Mesendoderm (in vitro differentiated cells): ENCODE data around the gene DZIP1L.
"Not testable (repeated sequence)": the region's sequence is repeated elsewhere in the genome, so short reads cannot be mapped to it uniquely, and the experiment has no call there.

Experiments
- DNase-seq: peaks from one replicate; pipeline ENCODE4 v3.0.0; 2013
- H2AK5ac ChIP-seq: 2 replicates; pipeline ENCODE4 v1.6.1; 2013; ENCODE audit warnings: low read length, inconsistent platforms
- H2BK120ac ChIP-seq: 2 replicates; pipeline ENCODE4 v1.6.1; 2013; ENCODE audit warnings: low read depth, mild to moderate bottlenecking, low read length, moderate library complexity, mixed read lengths
- H2BK15ac ChIP-seq: replicated peaks from 2 replicates; pipeline ENCODE4 v1.6.1; 2013; ENCODE audit warnings: low read depth, mild to moderate bottlenecking, moderate library complexity
- H2BK5ac ChIP-seq: 2 replicates; pipeline ENCODE4 v1.6.1; 2013; ENCODE audit warnings: low read length, inconsistent platforms
- H3K18ac ChIP-seq: 2 replicates; pipeline ENCODE4 v1.6.1; 2013; ENCODE audit warnings: mild to moderate bottlenecking, low read length, mixed read lengths
- H3K23ac ChIP-seq: one replicate; pipeline ENCODE4 v1.6.1; 2013; ENCODE audit warnings: low read length
- H3K27ac ChIP-seq: 2 replicates; pipeline ENCODE4 v1.5.1; 2013; ENCODE audit warnings: low read depth, mild to moderate bottlenecking, inconsistent platforms, low read length, moderate library complexity
- H3K27me3 ChIP-seq: 2 replicates; pipeline ENCODE4 v1.6.1; 2013; ENCODE audit warnings: low read length, control low read depth, mild to moderate bottlenecking, inconsistent platforms; ENCODE audit not compliant: insufficient read depth, poor library complexity
- H3K36me3 ChIP-seq: 2 replicates; pipeline ENCODE4 v1.6.1; 2013; ENCODE audit warnings: low read length, inconsistent platforms; ENCODE audit not compliant: control insufficient read depth, insufficient read depth
- H3K4ac ChIP-seq: one replicate; pipeline ENCODE4 v1.6.1; 2013; ENCODE audit warnings: low read depth, mild to moderate bottlenecking, low read length, moderate library complexity
- H3K4me1 ChIP-seq: 2 replicates; pipeline ENCODE4 v1.6.1; 2013; ENCODE audit warnings: low read depth, low read length, inconsistent platforms; ENCODE audit not compliant: control insufficient read depth
- H3K4me2 ChIP-seq: 2 replicates; pipeline ENCODE4 v1.6.1; 2013; ENCODE audit warnings: low read length
- H3K4me3 ChIP-seq: 2 replicates; pipeline ENCODE4 v1.5.1; 2013; ENCODE audit warnings: mild to moderate bottlenecking, low read length
- H3K56ac ChIP-seq: one replicate; pipeline ENCODE4 v1.6.1; 2013; ENCODE audit warnings: low read length
- H3K79me1 ChIP-seq: 2 replicates; pipeline ENCODE4 v1.6.1; 2013; ENCODE audit warnings: low read length, inconsistent platforms
- H3K79me2 ChIP-seq: 2 replicates; pipeline ENCODE4 v1.6.1; 2013; ENCODE audit warnings: mild to moderate bottlenecking, low read length; ENCODE audit not compliant: control insufficient read depth, insufficient read depth
- H3K9ac ChIP-seq: 2 replicates; pipeline ENCODE4 v1.6.1; 2013; ENCODE audit warnings: low read length, inconsistent platforms
- H4K5ac ChIP-seq: one replicate; pipeline ENCODE4 v1.6.1; 2013; ENCODE audit warnings: low read length
- H4K8ac ChIP-seq: one replicate; pipeline ENCODE4 v1.6.1; 2013; ENCODE audit warnings: low read depth, mild to moderate bottlenecking, control low read depth, low read length, moderate library complexity
- WGBS: extraction: QIAGEN DNeasy Blood & Tissue Kit; methylation state at CpG from one replicate; pipeline ENCODE4 v1.1.7; 2013; ENCODE audit warnings: low lambda C conversion rate, missing lambda C conversion rate; ENCODE audit not compliant: insufficient coverage; ENCODE audit errors: extremely low coverage; 5-methylcytosine and 5-hydroxymethylcytosine counted together

Gene DZIP1L

DNA sequence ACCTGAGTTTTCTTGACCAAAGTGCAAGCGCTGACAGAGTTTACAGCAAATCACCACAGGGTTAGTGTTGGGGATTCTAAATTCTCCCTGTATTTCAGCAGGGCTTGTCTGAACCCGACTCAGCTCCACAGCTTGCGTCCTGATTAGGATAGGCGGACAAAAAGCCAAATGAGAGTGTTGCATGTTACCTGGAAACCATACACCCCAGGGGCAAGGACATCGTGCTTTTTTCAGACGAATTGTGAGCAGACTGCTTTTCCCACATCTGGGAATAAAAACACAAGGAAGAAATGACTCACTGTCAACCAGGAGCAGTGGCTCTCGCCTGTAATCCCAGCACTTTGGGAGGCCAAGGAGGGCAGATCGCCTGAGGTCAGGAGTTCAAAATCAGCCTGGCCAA, 3.0 kb downstream of the DZIP1L start:
- no CpG with 5 or more reads among the region's 8 CpGs for WGBS
- H3K4me3 ChIP-seq = no peak overlapping the region

DNA sequence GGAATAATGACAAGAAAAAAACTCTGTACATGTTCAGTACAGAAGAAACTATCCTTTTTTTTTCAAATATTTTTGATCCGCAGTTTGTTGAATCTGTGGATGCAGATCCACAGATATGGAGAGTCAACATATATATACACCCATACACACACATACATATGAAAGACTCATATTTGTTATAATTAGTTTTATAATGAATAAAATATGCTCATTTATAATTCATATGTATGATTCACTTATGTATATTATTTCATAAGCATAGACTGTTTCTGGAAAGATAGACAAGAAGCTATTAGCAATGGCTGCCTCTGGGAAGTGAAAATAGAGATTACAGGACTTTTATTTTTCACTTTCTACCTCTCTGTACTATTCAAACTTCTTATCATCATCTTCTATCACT, 9.8 kb downstream of the DZIP1L start:
- no peaks in the 10 kb centered on the region for H3K27me3 ChIP-seq

More for the DNA sequence above, 3.0 kb downstream of the DZIP1L start:
- H2BK15ac ChIP-seq = no peak overlapping the region
- H3K79me2 ChIP-seq = no peaks in the 10 kb centered on the region
- no peaks in the 10 kb centered on the region for H3K27me3 ChIP-seq
- no peak overlapping the region for H3K56ac ChIP-seq
- H2BK5ac ChIP-seq = no peak overlapping the region
- H2AK5ac ChIP-seq = no peak overlapping the region
- no peak overlapping the region for H2BK120ac ChIP-seq
- H3K9ac ChIP-seq = no peak overlapping the region
- no peak for DNase-seq
- no peak overlapping the region for H4K8ac ChIP-seq
- H3K4ac ChIP-seq = no peak overlapping the region
- peaks cover 6% of the 10 kb centered on the region for H3K4me1 ChIP-seq
- H3K36me3 ChIP-seq = no peaks in the 10 kb centered on the region
- H4K5ac ChIP-seq = no peak overlapping the region
- no peak overlapping the region for H3K18ac ChIP-seq
- H3K4me2 ChIP-seq = no peak overlapping the region
- no peak overlapping the region for H3K23ac ChIP-seq
- H3K27ac ChIP-seq = no peak overlapping the region
- H3K79me1 ChIP-seq = peaks cover 9% of the 10 kb centered on the region

GRCh38 chr3:138103466-138103865, 11.9 kb downstream of the DZIP1L start:
- H3K4ac ChIP-seq = no peak overlapping the region
- no peaks in the 10 kb centered on the region for H3K4me1 ChIP-seq
- no peak overlapping the region for H2AK5ac ChIP-seq
- H3K36me3 ChIP-seq = no peaks in the 10 kb centered on the region
- H3K18ac ChIP-seq = no peak overlapping the region
- no peak overlapping the region for H4K8ac ChIP-seq
- H2BK120ac ChIP-seq = no peak overlapping the region
- DNase-seq = no peak
- no peak overlapping the region for H3K9ac ChIP-seq
- no peak overlapping the region for H3K4me3 ChIP-seq
- H3K23ac ChIP-seq = no peak overlapping the region
- H2BK15ac ChIP-seq = no peak overlapping the region
- H2BK5ac ChIP-seq = no peak overlapping the region
- no peak overlapping the region for H3K27ac ChIP-seq
- H3K56ac ChIP-seq = no peak overlapping the region
- H3K4me2 ChIP-seq = no peak overlapping the region
- no peak overlapping the region for H4K5ac ChIP-seq
- H3K79me2 ChIP-seq = no peaks in the 10 kb centered on the region
- peaks cover 2% of the 10 kb centered on the region for H3K79me1 ChIP-seq
- no CpG with 5 or more reads among the region's 19 CpGs for WGBS
- H3K27me3 ChIP-seq = no peaks in the 10 kb centered on the region

More for the DNA sequence above, 9.8 kb downstream of the DZIP1L start:
- no peak overlapping the region for H2BK15ac ChIP-seq
- no peak overlapping the region for H3K18ac ChIP-seq
- no peaks in the 10 kb centered on the region for H3K36me3 ChIP-seq
- peaks cover 2% of the 10 kb centered on the region for H3K79me1 ChIP-seq
- H3K56ac ChIP-seq = no peak overlapping the region
- no peak overlapping the region for H2AK5ac ChIP-seq
- H2BK120ac ChIP-seq = no peak overlapping the region
- no CpG with 5 or more reads among the region's 1 CpG for WGBS
- no peak overlapping the region for H3K4me3 ChIP-seq
- H3K23ac ChIP-seq = no peak overlapping the region
- H4K5ac ChIP-seq = no peak overlapping the region
- H3K9ac ChIP-seq = no peak overlapping the region
- DNase-seq = no peak
- H3K4ac ChIP-seq = no peak overlapping the region
- no peaks in the 10 kb centered on the region for H3K4me1 ChIP-seq
- no peak overlapping the region for H4K8ac ChIP-seq
- H3K4me2 ChIP-seq = no peak overlapping the region
- H3K27ac ChIP-seq = no peak overlapping the region
- H3K79me2 ChIP-seq = no peaks in the 10 kb centered on the region
- no peak overlapping the region for H2BK5ac ChIP-seq

- H2AK5ac ChIP-seq, H3K23ac ChIP-seq, H2BK5ac ChIP-seq, H4K8ac ChIP-seq, H3K36me3 ChIP-seq, H3K4me3 ChIP-seq, H3K9ac ChIP-seq, H4K5ac ChIP-seq, H3K56ac ChIP-seq, H3K27ac ChIP-seq, H3K4me2 ChIP-seq, H3K18ac ChIP-seq, H3K4me1 ChIP-seq, H2BK15ac ChIP-seq, H2BK120ac ChIP-seq, H3K27me3 ChIP-seq, H3K4ac ChIP-seq, H3K79me1 ChIP-seq, H3K79me2 ChIP-seq: not testable (repeated sequence)
- peak; percentile 63 for DNase-seq
- WGBS = no CpG with 5 or more reads among the region's 22 CpGs
Observed at GRCh38 chr3:138101351-138101940, 14.0 kb downstream of the DZIP1L start.

GRCh38 chr3:138099417-138099816, 16.0 kb downstream of the DZIP1L start:
- no peaks in the 10 kb centered on the region for H3K79me1 ChIP-seq
- DNase-seq = no peak
- no peaks in the 10 kb centered on the region for H3K36me3 ChIP-seq

More at GRCh38 chr3:138099417-138099816, 16.0 kb downstream of the DZIP1L start:
- no peak overlapping the region for H3K18ac ChIP-seq
- no peak overlapping the region for H2BK15ac ChIP-seq
- no peaks in the 10 kb centered on the region for H3K79me2 ChIP-seq
- H2BK120ac ChIP-seq = no peak overlapping the region
- H2AK5ac ChIP-seq = no peak overlapping the region
- no peak overlapping the region for H3K4me3 ChIP-seq
- no peak overlapping the region for H3K9ac ChIP-seq
- no peak overlapping the region for H3K4me2 ChIP-seq
- no peak overlapping the region for H2BK5ac ChIP-seq
- H3K4me1 ChIP-seq = no peaks in the 10 kb centered on the region
- H3K27ac ChIP-seq = no peak overlapping the region
- H3K4ac ChIP-seq = no peak overlapping the region
- H4K5ac ChIP-seq = no peak overlapping the region
- H3K27me3 ChIP-seq = no peaks in the 10 kb centered on the region
- H3K56ac ChIP-seq = no peak overlapping the region
- no peak overlapping the region for H4K8ac ChIP-seq
- no peak overlapping the region for H3K23ac ChIP-seq
